CD14-positive monocyte (primary cell): ENCODE measurements around the gene CDC73. TPM values are rescaled to one million over a fixed set of nuclear protein-coding genes. Genes with fewer than 3 reads are reported as not detected.

Source experiments
- DNase-seq, 3 donors: peaks; one replicate each; pipeline ENCODE4 v3.0.0-alpha.2; 2011 to 2022
- H2AFZ ChIP-seq: 2 replicates; pipeline ENCODE4 v1.6.0; 2012; ENCODE audit warnings: mild to moderate bottlenecking, low read depth, low read length, inconsistent platforms; ENCODE audit not compliant: insufficient read depth, poor library complexity, severe bottlenecking
- H3K27ac ChIP-seq, 2 donors: 1 replicate in 1 of 2; 2 replicates in 1 of 2; pipeline ENCODE4 v1.5.1; 2012 to 2013; ENCODE audit warnings: low read length in 2 of 2, control low read depth in 1 of 2, inconsistent platforms in 1 of 2, low read depth in 1 of 2, mild to moderate bottlenecking in 1 of 2
- H3K27me3 ChIP-seq, 2 donors: one replicate each; pipeline versions ENCODE4 v1.6.0 to v1.6.1; 2011 to 2013; ENCODE audit warnings: low read length in 2 of 2; ENCODE audit not compliant: control insufficient read depth in 2 of 2, insufficient read depth in 2 of 2
- H3K36me3 ChIP-seq, 2 donors: replicated peaks in 1 of 2; 1 replicate in 1 of 2; 2 replicates in 1 of 2; pipeline versions ENCODE4 v1.5.1 to v1.6.1; 2012 to 2013; ENCODE audit warnings: low read length in 2 of 2, control low read depth in 1 of 2, inconsistent platforms in 1 of 2, mild to moderate bottlenecking in 1 of 2; ENCODE audit not compliant: insufficient read depth in 2 of 2, control insufficient read depth in 1 of 2
- H3K4me1 ChIP-seq, 2 donors: 1 replicate in 1 of 2; 2 replicates in 1 of 2; pipeline versions ENCODE4 v1.5.1 to v1.6.1; 2012 to 2013; ENCODE audit warnings: low read length in 2 of 2, control low read depth in 1 of 2, inconsistent platforms in 1 of 2, mild to moderate bottlenecking in 1 of 2, moderate library complexity in 1 of 2; ENCODE audit not compliant: insufficient read depth in 2 of 2, control insufficient read depth in 1 of 2
- H3K4me2 ChIP-seq: replicated peaks from 2 replicates; pipeline ENCODE3; 2012; ENCODE audit warnings: low read length, moderate library complexity, mild to moderate bottlenecking; ENCODE audit not compliant: poor library complexity, severe bottlenecking; ENCODE audit errors: extremely low read depth
- H3K4me3 ChIP-seq, 3 experiments: fragments of 200-600 bp in 1 of 3; sonication (generic) in 1 of 3; replicated peaks in 1 of 3; 1 replicate in 2 of 3; 2 replicates in 1 of 3; pipeline ENCODE4 v1.5.1; 2011 to 2013; ENCODE audit warnings: low read length in 3 of 3, mild to moderate bottlenecking in 3 of 3, control low read depth in 2 of 3, low read depth in 2 of 3, inconsistent platforms in 1 of 3, moderate library complexity in 1 of 3
- H3K79me2 ChIP-seq: 2 replicates; pipeline ENCODE4 v1.6.0; 2012; ENCODE audit warnings: mild to moderate bottlenecking, control low read depth, inconsistent platforms, low read length, moderate library complexity; ENCODE audit not compliant: insufficient read depth
- H3K9ac ChIP-seq: 2 replicates; pipeline ENCODE4 v1.6.0; 2017; ENCODE audit warnings: low read length, mild to moderate bottlenecking; ENCODE audit not compliant: insufficient read depth, poor library complexity, severe bottlenecking
- H3K9me3 ChIP-seq, 2 donors: replicated peaks in 1 of 2; 1 replicate in 1 of 2; 2 replicates in 1 of 2; pipeline versions ENCODE4 v1.5.1 to v1.6.1; 2012 to 2013; ENCODE audit warnings: low read length in 2 of 2, control low read depth in 1 of 2; ENCODE audit not compliant: control insufficient read depth in 1 of 2, insufficient read depth in 1 of 2
- H4K20me1 ChIP-seq: 2 replicates; pipeline ENCODE4 v1.6.0; 2012; ENCODE audit warnings: mild to moderate bottlenecking, low read length, control low read depth, moderate library complexity; ENCODE audit not compliant: insufficient read depth
- H3K27ac Mint-ChIP-seq, 7 donors: one replicate each; pipeline ENCODE4 v1.8.0; 2020; ENCODE audit warnings: mild to moderate bottlenecking in 7 of 7, mixed read lengths in 7 of 7, moderate library complexity in 6 of 7, inconsistent platforms in 2 of 7
- H3K27me3 Mint-ChIP-seq, 3 donors: one replicate each; pipeline ENCODE4 v1.8.0; 2021 to 2022; ENCODE audit warnings: low read depth in 3 of 3, mild to moderate bottlenecking in 3 of 3, mixed read lengths in 3 of 3, moderate library complexity in 3 of 3, inconsistent platforms in 1 of 3
- H3K36me3 Mint-ChIP-seq, 2 donors: one replicate each; pipeline ENCODE4 v1.8.0; 2020; ENCODE audit warnings: mixed read lengths in 2 of 2, inconsistent platforms in 1 of 2, mild to moderate bottlenecking in 1 of 2
- H3K4me1 Mint-ChIP-seq: one replicate; pipeline ENCODE4 v1.8.0; 2020; ENCODE audit warnings: mild to moderate bottlenecking, mixed read lengths
- H3K4me3 Mint-ChIP-seq, 2 donors: one replicate each; pipeline ENCODE4 v1.8.0; 2020; ENCODE audit warnings: mild to moderate bottlenecking in 2 of 2, mixed read lengths in 2 of 2, moderate library complexity in 1 of 2
- H3K9me3 Mint-ChIP-seq, 7 donors: one replicate each; pipeline ENCODE4 v1.8.0; 2020 to 2022; ENCODE audit warnings: mixed read lengths in 7 of 7, mild to moderate bottlenecking in 6 of 7, moderate library complexity in 6 of 7, inconsistent platforms in 2 of 7
- WGBS: methylation state at CpG from one replicate; pipeline ENCODE4 v1.1.5; 2013; ENCODE audit warnings: missing lambda C conversion rate; ENCODE audit not compliant: insufficient coverage; 5-methylcytosine and 5-hydroxymethylcytosine counted together
- intact Hi-C, 2 donors: fragments of 100-400 bp; cut with micrococcal nuclease; formaldehyde crosslinking; loops; one replicate each; pipeline versions ENCODE4 v1.15.0 to v1.15.1; 2023
- polyA plus RNA-seq, 3 donors: library from polyadenylated mRNA; depleted of rRNA in 1 of 3; unstranded in 2 of 3; stranded (reverse) in 1 of 3; fragments of 300-500 nt in 2 of 3; fragments of >200 nt in 1 of 3; fragmentation: Illumina TruSeq in 2 of 3; gene quantifications; 1 replicate in 2 of 3; 2 replicates in 1 of 3; pipeline ENCODE4 v1.2.3, GENCODE V29; 2012 to 2021
- TF ChIP-seq, protein P1 (sequence below): fragments of 200-600 bp; IDR thresholded peaks from one replicate; pipeline ENCODE4 v1.8.0; 2022; ENCODE audit warnings: antibody characterized with exemption, mild to moderate bottlenecking

CDC73 gene
- polyA plus RNA-seq, 3 donors, result 14.2 to 60.3 (median 57.2) TPM

DNA sequence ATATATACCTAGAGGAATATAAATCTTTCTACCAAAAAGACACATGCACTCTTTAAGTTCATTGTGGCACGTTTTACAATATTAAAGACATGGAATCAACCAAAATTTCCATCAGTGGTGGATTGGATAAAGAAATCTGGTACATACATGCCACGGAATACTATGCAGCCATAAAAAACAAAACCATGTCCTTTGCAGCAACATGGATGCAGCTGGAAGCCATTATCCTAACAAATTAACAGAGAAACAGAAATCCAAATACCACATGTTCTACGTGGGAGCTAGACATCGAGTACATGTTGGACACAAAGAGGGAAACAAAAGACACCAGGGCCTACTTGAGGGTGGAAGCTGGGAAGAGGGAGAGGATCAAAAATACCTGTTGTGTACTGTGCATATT is 97.6 kb downstream of the CDC73 start:
- Histone ChIP-seq H3K36me3 (peaks cover 13 to 64% of the 10 kb centered on the region in 2 donors), H3K4me2 (no peak overlapping the region), H4K20me1 (no peaks in the 10 kb centered on the region), H3K4me1 (no peaks in the 10 kb centered on the region), H3K27me3 (no peaks in the 10 kb centered on the region), H3K9ac (no peak overlapping the region), H3K79me2 (no peaks in the 10 kb centered on the region), H3K4me3 (no peak overlapping the region), H3K9me3 (no peaks in the 10 kb centered on the region), H2AFZ (no peak overlapping the region), H3K27ac (no peak overlapping the region)
- H3K27ac Mint-ChIP-seq, result no peak overlapping the region
- no peak overlapping the region for H3K4me3 Mint-ChIP-seq
- H3K9me3 Mint-ChIP-seq, result peaks cover 0 to 3% (median 0%) of the 10 kb centered on the region in 7 donors
- no CpG with 5 or more reads among the region's 4 CpGs for WGBS
- H3K27me3 Mint-ChIP-seq, result no peaks in the 10 kb centered on the region
- no peaks in the 10 kb centered on the region for H3K4me1 Mint-ChIP-seq
- TF ChIP-seq, protein P1, sequence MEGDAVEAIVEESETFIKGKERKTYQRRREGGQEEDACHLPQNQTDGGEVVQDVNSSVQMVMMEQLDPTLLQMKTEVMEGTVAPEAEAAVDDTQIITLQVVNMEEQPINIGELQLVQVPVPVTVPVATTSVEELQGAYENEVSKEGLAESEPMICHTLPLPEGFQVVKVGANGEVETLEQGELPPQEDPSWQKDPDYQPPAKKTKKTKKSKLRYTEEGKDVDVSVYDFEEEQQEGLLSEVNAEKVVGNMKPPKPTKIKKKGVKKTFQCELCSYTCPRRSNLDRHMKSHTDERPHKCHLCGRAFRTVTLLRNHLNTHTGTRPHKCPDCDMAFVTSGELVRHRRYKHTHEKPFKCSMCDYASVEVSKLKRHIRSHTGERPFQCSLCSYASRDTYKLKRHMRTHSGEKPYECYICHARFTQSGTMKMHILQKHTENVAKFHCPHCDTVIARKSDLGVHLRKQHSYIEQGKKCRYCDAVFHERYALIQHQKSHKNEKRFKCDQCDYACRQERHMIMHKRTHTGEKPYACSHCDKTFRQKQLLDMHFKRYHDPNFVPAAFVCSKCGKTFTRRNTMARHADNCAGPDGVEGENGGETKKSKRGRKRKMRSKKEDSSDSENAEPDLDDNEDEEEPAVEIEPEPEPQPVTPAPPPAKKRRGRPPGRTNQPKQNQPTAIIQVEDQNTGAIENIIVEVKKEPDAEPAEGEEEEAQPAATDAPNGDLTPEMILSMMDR, result no peak
- no peak for DNase-seq
- H3K36me3 Mint-ChIP-seq, result peaks cover 44 to 64% of the 10 kb centered on the region in 2 donors
- intact Hi-C loops, result no loop called here

GRCh38 chr1:193221651-193222050 is 99.8 kb downstream of the CDC73 start:
- Mint-ChIP-seq H3K4me3 (no peak overlapping the region), H3K36me3 (peaks cover 48 to 58% of the 10 kb centered on the region in 2 donors), H3K9me3 (peaks cover 0 to 6% (median 0%) of the 10 kb centered on the region in 7 donors), H3K4me1 (no peaks in the 10 kb centered on the region), H3K27ac (no peak overlapping the region), H3K27me3 (no peaks in the 10 kb centered on the region)
- no peaks in the 10 kb centered on the region for H3K79me2 ChIP-seq
- no peaks in the 10 kb centered on the region for H3K9me3 ChIP-seq
- DNase-seq, result no peak
- peaks cover 0 to 49% of the 10 kb centered on the region in 2 donors for H3K36me3 ChIP-seq
- H2AFZ ChIP-seq, result no peak overlapping the region
- intact Hi-C loops, result no loop called here
- TF ChIP-seq, protein P1, result no peak
- no peaks in the 10 kb centered on the region for H4K20me1 ChIP-seq
- H3K27ac ChIP-seq, result no peak overlapping the region
- H3K9ac ChIP-seq, result no peak overlapping the region
- H3K27me3 ChIP-seq, result no peaks in the 10 kb centered on the region
- H3K4me2 ChIP-seq, result no peak overlapping the region
- H3K4me1 ChIP-seq, result no peaks in the 10 kb centered on the region
- H3K4me3 ChIP-seq, result no peak overlapping the region
